ENCODE data around the gene ILF2. TPM values are rescaled to one million over a fixed set of nuclear protein-coding genes. Genes with fewer than 3 reads are reported as not detected.

ILF2 gene
- total RNA-seq, 1 experiment from 2014 or later: 420 TPM

GRCh38 chr1:153617663-153618062 is 53.1 kb downstream of the ILF2 start:
- intact Hi-C loops (cut with micrococcal nuclease; ENCODE audit: unreplicated experiment): loop anchor here (2.0 kb wide), 1 partner anchor 107 kb away; no protein-coding TSS in a partner anchor
- ChIA-PET POLR2A (ENCODE audit: low non-redundant PET) (no interaction called here), CTCF (interaction anchor here (1.0 to 1.6 kb wide), 3 partner anchors 45 to 107 kb away, joined by 3 to 7 read pairs (median 3); no protein-coding TSS in a partner anchor)
- DNase-seq (ENCODE audit: low spot score): peak; percentile 66
- Histone ChIP-seq H3K9me3 (ENCODE audit: low read depth, low read length, poor library complexity, severe bottlenecking) (no peaks in the 10 kb centered on the region), H3K36me3 (ENCODE audit: insufficient read depth, low read length, poor library complexity, severe bottlenecking) (no peaks in the 10 kb centered on the region), H3K27me3 (replicated peaks; ENCODE audit: insufficient read depth, low read depth, low read length, poor library complexity) (no peaks in the 10 kb centered on the region), H3K27ac (ENCODE audit: low read depth, low read length, poor library complexity, severe bottlenecking) (no peak overlapping the region), H3K4me1 (ENCODE audit: insufficient read depth, low read length, poor library complexity, severe bottlenecking) (no peaks in the 10 kb centered on the region), H3K4me3 (ENCODE audit: low read depth, low read length, poor library complexity, severe bottlenecking) (no peak overlapping the region)
- no TSS peak for BruUV-seq (replicated peaks)
- no peak for TF ChIP-seq EZH2 (IDR thresholded peaks at IDR 0.05; ENCODE audit: borderline replicate concordance, low read depth, low read length, poor library complexity, severe bottlenecking)
- TF ChIP-seq, protein P1, sequence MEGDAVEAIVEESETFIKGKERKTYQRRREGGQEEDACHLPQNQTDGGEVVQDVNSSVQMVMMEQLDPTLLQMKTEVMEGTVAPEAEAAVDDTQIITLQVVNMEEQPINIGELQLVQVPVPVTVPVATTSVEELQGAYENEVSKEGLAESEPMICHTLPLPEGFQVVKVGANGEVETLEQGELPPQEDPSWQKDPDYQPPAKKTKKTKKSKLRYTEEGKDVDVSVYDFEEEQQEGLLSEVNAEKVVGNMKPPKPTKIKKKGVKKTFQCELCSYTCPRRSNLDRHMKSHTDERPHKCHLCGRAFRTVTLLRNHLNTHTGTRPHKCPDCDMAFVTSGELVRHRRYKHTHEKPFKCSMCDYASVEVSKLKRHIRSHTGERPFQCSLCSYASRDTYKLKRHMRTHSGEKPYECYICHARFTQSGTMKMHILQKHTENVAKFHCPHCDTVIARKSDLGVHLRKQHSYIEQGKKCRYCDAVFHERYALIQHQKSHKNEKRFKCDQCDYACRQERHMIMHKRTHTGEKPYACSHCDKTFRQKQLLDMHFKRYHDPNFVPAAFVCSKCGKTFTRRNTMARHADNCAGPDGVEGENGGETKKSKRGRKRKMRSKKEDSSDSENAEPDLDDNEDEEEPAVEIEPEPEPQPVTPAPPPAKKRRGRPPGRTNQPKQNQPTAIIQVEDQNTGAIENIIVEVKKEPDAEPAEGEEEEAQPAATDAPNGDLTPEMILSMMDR (conservative IDR thresholded peaks at IDR 0.05; ENCODE audit: low read depth, low read length): peak; percentile 69

- ChIA-PET CTCF (interaction anchor here (1.0 to 1.6 kb wide), 3 partner anchors 44 to 106 kb away, joined by 3 to 7 read pairs (median 3); no protein-coding TSS in a partner anchor), POLR2A (ENCODE audit: low non-redundant PET) (no interaction called here)
- intact Hi-C loops (cut with micrococcal nuclease; ENCODE audit: unreplicated experiment): loop anchor here (2.0 kb wide), 1 partner anchor 106 kb away; no protein-coding TSS in a partner anchor
- Histone ChIP-seq H3K4me1 (ENCODE audit: insufficient read depth, low read length, poor library complexity, severe bottlenecking) (no peaks in the 10 kb centered on the region), H3K27me3 (replicated peaks; ENCODE audit: insufficient read depth, low read depth, low read length, poor library complexity) (no peaks in the 10 kb centered on the region), H3K27ac (ENCODE audit: low read depth, low read length, poor library complexity, severe bottlenecking) (no peak overlapping the region), H3K4me3 (ENCODE audit: low read depth, low read length, poor library complexity, severe bottlenecking) (no peak overlapping the region), H3K9me3 (ENCODE audit: low read depth, low read length, poor library complexity, severe bottlenecking) (no peaks in the 10 kb centered on the region), H3K36me3 (ENCODE audit: insufficient read depth, low read length, poor library complexity, severe bottlenecking) (no peaks in the 10 kb centered on the region)
- no peak for DNase-seq (ENCODE audit: low spot score)
- BruUV-seq (replicated peaks): no TSS peak
- TF ChIP-seq EZH2 (IDR thresholded peaks at IDR 0.05; ENCODE audit: borderline replicate concordance, low read depth, low read length, poor library complexity, severe bottlenecking): no peak
- TF ChIP-seq, protein P1 (conservative IDR thresholded peaks at IDR 0.05; ENCODE audit: low read depth, low read length): no peak
These were observed 53.9 kb downstream of the ILF2 start for GRCh38 chr1:153616917-153617311.

DNA sequence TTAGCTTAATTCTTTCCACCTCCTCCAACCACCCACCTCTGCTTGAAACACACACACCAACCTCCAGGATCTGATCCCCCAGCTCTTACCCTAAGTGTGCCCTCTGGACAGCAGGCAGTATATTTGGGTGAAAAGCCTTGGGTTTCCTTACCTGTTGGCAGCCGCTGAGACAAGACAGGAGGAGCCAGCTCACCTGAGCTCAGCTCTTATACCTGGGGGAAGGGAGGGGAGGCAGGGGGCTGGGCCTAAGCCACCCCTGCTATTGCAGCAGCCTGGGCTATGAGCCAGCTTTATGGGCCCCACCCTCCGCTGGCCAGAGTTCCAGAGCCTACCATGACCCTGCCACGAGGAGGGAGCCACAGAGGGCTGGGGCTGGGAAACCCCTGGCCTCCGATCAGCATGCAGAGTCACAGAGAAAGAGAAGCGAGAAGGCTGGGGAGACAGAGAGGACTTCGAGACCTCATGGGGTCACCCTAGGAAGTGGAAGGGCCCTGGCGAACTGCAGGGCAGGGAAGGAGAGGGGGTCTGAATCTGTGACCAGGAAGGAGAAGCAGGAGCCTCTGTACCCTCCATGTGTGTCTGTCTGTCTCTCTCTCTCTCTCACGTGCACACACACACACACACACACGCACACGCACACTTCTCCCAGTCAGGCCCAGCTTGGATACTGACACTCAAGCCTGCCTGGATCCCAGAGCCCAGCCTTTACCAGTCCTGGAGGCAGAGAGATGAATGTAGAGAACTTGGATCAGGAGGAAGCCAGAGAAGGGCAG is 54.5 kb downstream of the ILF2 start, which contains the start of gene S100A14:
TSS of gene S100A14 (minus strand) at position 182 of the 773 bp plus-strand sequence. CDS start 467 bp downstream, outside the sequence.
- Histone ChIP-seq H3K9me3 (ENCODE audit: low read depth, low read length, poor library complexity, severe bottlenecking) (no peaks in the 10 kb centered on the region), H3K27ac (ENCODE audit: low read depth, low read length, poor library complexity, severe bottlenecking) (no peak within 1 kb of the TSS), H3K36me3 (ENCODE audit: insufficient read depth, low read length, poor library complexity, severe bottlenecking) (no peaks in the 10 kb centered on the region), H3K4me3 (ENCODE audit: low read depth, low read length, poor library complexity, severe bottlenecking) (no peak within 1 kb of the TSS), H3K27me3 (replicated peaks; ENCODE audit: insufficient read depth, low read depth, low read length, poor library complexity) (no peaks in the 10 kb centered on the region), H3K4me1 (ENCODE audit: insufficient read depth, low read length, poor library complexity, severe bottlenecking) (no peaks in the 10 kb centered on the region)
- ChIA-PET CTCF (no interaction called here), POLR2A (ENCODE audit: low non-redundant PET) (no interaction called here)
- intact Hi-C loops (cut with micrococcal nuclease; ENCODE audit: unreplicated experiment): loop anchor here (2.0 kb wide), 1 partner anchor 106 kb away; no protein-coding TSS in a partner anchor
- no TSS peak for BruUV-seq (replicated peaks)
- no peak for DNase-seq (ENCODE audit: low spot score)
- no peak for TF ChIP-seq EZH2 (IDR thresholded peaks at IDR 0.05; ENCODE audit: borderline replicate concordance, low read depth, low read length, poor library complexity, severe bottlenecking)
- TF ChIP-seq, protein P1 (conservative IDR thresholded peaks at IDR 0.05; ENCODE audit: low read depth, low read length): no peak

Data from A673 (cell line).